ENCODE data around the gene KLB.

KLB gene

GRCh38 chr4:39464886-39465501, 58.3 kb downstream of the KLB start:
- H3K9me2 ChIP-seq (replicated peaks; ENCODE audit: low read depth, low read length) = no peaks in the 10 kb centered on the region
- H3K9me3 ChIP-seq (ENCODE audit: insufficient read depth, low read depth, low read length) = no peaks in the 10 kb centered on the region
- TF ChIP-seq EZH2phosphoT487 (IDR thresholded peaks at IDR 0.05; ENCODE audit: borderline replicate concordance) = no peak
- TF ChIP-seq, protein P1, sequence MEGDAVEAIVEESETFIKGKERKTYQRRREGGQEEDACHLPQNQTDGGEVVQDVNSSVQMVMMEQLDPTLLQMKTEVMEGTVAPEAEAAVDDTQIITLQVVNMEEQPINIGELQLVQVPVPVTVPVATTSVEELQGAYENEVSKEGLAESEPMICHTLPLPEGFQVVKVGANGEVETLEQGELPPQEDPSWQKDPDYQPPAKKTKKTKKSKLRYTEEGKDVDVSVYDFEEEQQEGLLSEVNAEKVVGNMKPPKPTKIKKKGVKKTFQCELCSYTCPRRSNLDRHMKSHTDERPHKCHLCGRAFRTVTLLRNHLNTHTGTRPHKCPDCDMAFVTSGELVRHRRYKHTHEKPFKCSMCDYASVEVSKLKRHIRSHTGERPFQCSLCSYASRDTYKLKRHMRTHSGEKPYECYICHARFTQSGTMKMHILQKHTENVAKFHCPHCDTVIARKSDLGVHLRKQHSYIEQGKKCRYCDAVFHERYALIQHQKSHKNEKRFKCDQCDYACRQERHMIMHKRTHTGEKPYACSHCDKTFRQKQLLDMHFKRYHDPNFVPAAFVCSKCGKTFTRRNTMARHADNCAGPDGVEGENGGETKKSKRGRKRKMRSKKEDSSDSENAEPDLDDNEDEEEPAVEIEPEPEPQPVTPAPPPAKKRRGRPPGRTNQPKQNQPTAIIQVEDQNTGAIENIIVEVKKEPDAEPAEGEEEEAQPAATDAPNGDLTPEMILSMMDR (conservative IDR thresholded peaks at IDR 0.05; ENCODE audit: low read length) = peak; percentile 39
- H3K4me2 ChIP-seq (ENCODE audit: low read depth, low read length, poor library complexity, severe bottlenecking) = peak overlapping the region; percentile 44
- H3F3A ChIP-seq (ENCODE audit: low read depth) = no peaks in the 10 kb centered on the region
- H3K79me2 ChIP-seq (ENCODE audit: insufficient read depth, low read length) = peaks cover 17% of the 10 kb centered on the region
- H3K36me3 ChIP-seq (ENCODE audit: insufficient read depth, low read length) = peaks cover 4% of the 10 kb centered on the region; the same call in 1 of the 2 replicates
- peaks cover 7% of the 10 kb centered on the region for H3K4me1 ChIP-seq (ENCODE audit: insufficient read depth, low read length, poor library complexity, severe bottlenecking)
- H2AFZ ChIP-seq (ENCODE audit: low read length) = peak overlapping the region; percentile 79; the same call in 1 of the 2 replicates
- no peaks in the 10 kb centered on the region for H3K27me3 ChIP-seq (ENCODE audit: insufficient read depth, low read length, poor library complexity, severe bottlenecking)
- no peaks in the 10 kb centered on the region for H4K20me1 ChIP-seq (ENCODE audit: insufficient read depth, low read length, poor library complexity, severe bottlenecking)
- H3K9ac ChIP-seq (ENCODE audit: low read depth, low read length, poor library complexity, severe bottlenecking) = no peak overlapping the region
- H3K4me3 ChIP-seq (ENCODE audit: low read length, poor library complexity, severe bottlenecking) = peak overlapping the region; percentile 22

GRCh38 chr4:39466747-39467146, 60.0 kb downstream of the KLB start:
- peaks cover 4% of the 10 kb centered on the region; the same call in 1 of the 2 replicates for H3K36me3 ChIP-seq (ENCODE audit: insufficient read depth, low read length)
- no peaks in the 10 kb centered on the region for H3K27me3 ChIP-seq (ENCODE audit: insufficient read depth, low read length, poor library complexity, severe bottlenecking)
- H3K4me1 ChIP-seq (ENCODE audit: insufficient read depth, low read length, poor library complexity, severe bottlenecking) = peaks cover 7% of the 10 kb centered on the region
- H3K9ac ChIP-seq (ENCODE audit: low read depth, low read length, poor library complexity, severe bottlenecking) = no peak overlapping the region
- H3K4me3 ChIP-seq (ENCODE audit: low read length, poor library complexity, severe bottlenecking) = no peak overlapping the region
- no peaks in the 10 kb centered on the region for H3F3A ChIP-seq (ENCODE audit: low read depth)
- no peak overlapping the region for H3K4me2 ChIP-seq (ENCODE audit: low read depth, low read length, poor library complexity, severe bottlenecking)
- no peaks in the 10 kb centered on the region for H3K9me3 ChIP-seq (ENCODE audit: insufficient read depth, low read depth, low read length)
- no peaks in the 10 kb centered on the region for H4K20me1 ChIP-seq (ENCODE audit: insufficient read depth, low read length, poor library complexity, severe bottlenecking)
- H3K79me2 ChIP-seq (ENCODE audit: insufficient read depth, low read length) = 0 out of 2 replicates have a peak, but pooled peaks cover 5% of the 10 kb centered on the region
- no peak overlapping the region for H2AFZ ChIP-seq (ENCODE audit: low read length)
- H3K9me2 ChIP-seq (replicated peaks; ENCODE audit: low read depth, low read length) = no peaks in the 10 kb centered on the region
- TF ChIP-seq, protein P1 (conservative IDR thresholded peaks at IDR 0.05; ENCODE audit: low read length) = no peak
- TF ChIP-seq EZH2phosphoT487 (IDR thresholded peaks at IDR 0.05; ENCODE audit: borderline replicate concordance) = no peak

DNA sequence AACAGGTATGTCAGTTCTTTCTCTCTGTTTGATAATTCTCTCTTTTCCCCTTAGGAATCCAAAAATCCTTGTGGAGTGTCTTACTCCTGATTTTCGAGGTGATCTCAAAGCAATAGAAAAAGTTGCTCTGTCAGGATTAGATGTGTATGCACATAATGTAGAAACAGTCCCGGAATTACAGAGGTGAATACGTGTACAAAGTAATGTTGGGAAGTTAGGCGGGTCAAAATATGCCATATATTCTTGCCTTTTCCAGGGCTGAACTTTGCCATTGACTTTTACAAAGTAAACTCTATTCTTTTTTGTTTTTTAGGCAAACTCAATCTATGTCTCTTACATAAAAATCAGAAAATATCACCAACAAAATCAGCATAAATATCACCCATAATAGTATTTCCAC, 60.7 kb downstream of the KLB start:
- Histone ChIP-seq H3K9me3 (ENCODE audit: insufficient read depth, low read depth, low read length) (no peaks in the 10 kb centered on the region), H3K4me2 (ENCODE audit: low read depth, low read length, poor library complexity, severe bottlenecking) (no peak overlapping the region), H3K4me1 (ENCODE audit: insufficient read depth, low read length, poor library complexity, severe bottlenecking) (peaks cover 7% of the 10 kb centered on the region), H2AFZ (ENCODE audit: low read length) (no peak overlapping the region), H3F3A (ENCODE audit: low read depth) (no peaks in the 10 kb centered on the region), H3K9ac (ENCODE audit: low read depth, low read length, poor library complexity, severe bottlenecking) (no peak overlapping the region), H3K4me3 (ENCODE audit: low read length, poor library complexity, severe bottlenecking) (no peak overlapping the region), H3K36me3 (ENCODE audit: insufficient read depth, low read length) (peaks cover 4% of the 10 kb centered on the region; the same call in 1 of the 2 replicates), H3K9me2 (replicated peaks; ENCODE audit: low read depth, low read length) (no peaks in the 10 kb centered on the region), H3K79me2 (ENCODE audit: insufficient read depth, low read length) (0 out of 2 replicates have a peak, but pooled peaks cover 5% of the 10 kb centered on the region), H4K20me1 (ENCODE audit: insufficient read depth, low read length, poor library complexity, severe bottlenecking) (no peaks in the 10 kb centered on the region), H3K27me3 (ENCODE audit: insufficient read depth, low read length, poor library complexity, severe bottlenecking) (no peaks in the 10 kb centered on the region)
- no peak for TF ChIP-seq EZH2phosphoT487 (IDR thresholded peaks at IDR 0.05; ENCODE audit: borderline replicate concordance)
- TF ChIP-seq, protein P1 (conservative IDR thresholded peaks at IDR 0.05; ENCODE audit: low read length) = no peak

Measured in Loucy (cell line).